PC-9 (cell line): Measurements from ENCODE around the gene SRM. TPM values are rescaled to one million over a fixed set of nuclear protein-coding genes. Genes with fewer than 3 reads are reported as not detected.

Experiments
- BruUV-seq: library from RNA; stranded (reverse); fragments of 400-500 nt; replicated peaks from 2 replicates; lab custom pipeline; 2021; lab: Mats Ljungman, UMichigan
- CTCF ChIA-PET: fragments of 300-600 bp; sonication (Branson Sonifier 250); formaldehyde crosslinking; loops from one replicate; lab custom pipeline; 2022; ENCODE audit warnings: antibody characterized with exemption; lab: Charles Lee
- POLR2A ChIA-PET: fragments of 300-600 bp; sonication (Branson Sonifier 250); formaldehyde crosslinking; loops from one replicate; lab custom pipeline; 2022; ENCODE audit warnings: antibody characterized with exemption; ENCODE audit not compliant: unreplicated experiment; lab: Charles Lee
- DNase-seq, 2 experiments: peaks; one replicate each; pipeline versions ENCODE4 v3.0.0 to v3.0.0-alpha.2; 2015 to 2022; ENCODE audit warnings: mixed read lengths in 1 of 2
- H2AFZ ChIP-seq: fragments of 200-600 bp; sonication (generic); 2 replicates; pipeline ENCODE4 v1.8.1; 2017; ENCODE audit warnings: antibody characterized with exemption
- H3F3A ChIP-seq: fragments of 200-600 bp; sonication (generic); 2 replicates; pipeline ENCODE4 v1.8.1; 2017; ENCODE audit warnings: antibody characterized with exemption, mild to moderate bottlenecking, low read depth; ENCODE audit not compliant: insufficient read depth
- H3K27ac ChIP-seq: fragments of 200-600 bp; sonication (generic); 2 replicates; pipeline ENCODE4 v1.6.1; 2016; ENCODE audit warnings: mixed run types
- H3K27me3 ChIP-seq: fragments of 200-600 bp; sonication (generic); 2 replicates; pipeline ENCODE4 v1.6.1; 2016; ENCODE audit warnings: low read depth, mixed run types; ENCODE audit not compliant: insufficient read depth
- H3K36me3 ChIP-seq: fragments of 200-600 bp; sonication (generic); 2 replicates; pipeline ENCODE4 v1.6.1; 2016; ENCODE audit warnings: low read depth, mixed run types
- H3K4me1 ChIP-seq: fragments of 200-600 bp; sonication (generic); replicated peaks from 2 replicates; pipeline ENCODE4 v1.6.1; 2016; ENCODE audit warnings: mixed run types; ENCODE audit not compliant: insufficient read depth
- H3K4me2 ChIP-seq: fragments of 200-600 bp; sonication (generic); 2 replicates; pipeline ENCODE4 v1.6.1; 2017; ENCODE audit warnings: mixed run types
- H3K4me3 ChIP-seq: fragments of 200-600 bp; sonication (generic); 2 replicates; pipeline ENCODE4 v1.6.1; 2016; ENCODE audit warnings: mixed run types
- H3K79me2 ChIP-seq: fragments of 200-600 bp; sonication (generic); 2 replicates; pipeline ENCODE4 v1.6.1; 2017; ENCODE audit warnings: low read depth, mixed run types
- H3K9me2 ChIP-seq: fragments of 200-600 bp; sonication (generic); 2 replicates; pipeline ENCODE4 v1.8.1; 2017; ENCODE audit warnings: mild to moderate bottlenecking; ENCODE audit not compliant: insufficient read depth
- H3K9me3 ChIP-seq: fragments of 200-600 bp; sonication (generic); 2 replicates; pipeline ENCODE4 v1.8.1; 2016; ENCODE audit warnings: low read depth; ENCODE audit not compliant: insufficient read depth
- H4K20me1 ChIP-seq: fragments of 200-600 bp; sonication (generic); 2 replicates; pipeline ENCODE4 v1.8.1; 2017; ENCODE audit not compliant: insufficient read depth
- EZH2 ChIP-seq: fragments of 200-600 bp; sonication (generic); IDR thresholded peaks from 2 replicates; pipeline ENCODE4 v1.8.0; 2017; ENCODE audit warnings: antibody characterized with exemption, low read depth
- intact Hi-C: fragments of 100-400 bp; cut with micrococcal nuclease; formaldehyde crosslinking; loops from one replicate; pipeline ENCODE4 v1.10.0; 2022; ENCODE audit not compliant: unreplicated experiment
- total RNA-seq: library from RNA; stranded (reverse); gene quantifications from 2 replicates; pipeline ENCODE4 v1.2.3, GENCODE V29; 2021
- TF ChIP-seq, protein P1 (sequence below): fragments of 200-600 bp; sonication (generic); conservative IDR thresholded peaks from 2 replicates; pipeline ENCODE4 v1.6.1; 2017; ENCODE audit warnings: mixed run types, antibody characterized with exemption, mild to moderate bottlenecking, moderate library complexity

The SRM gene
- total RNA-seq, 1 experiment from 2014 or later = 50.3 TPM

DNA sequence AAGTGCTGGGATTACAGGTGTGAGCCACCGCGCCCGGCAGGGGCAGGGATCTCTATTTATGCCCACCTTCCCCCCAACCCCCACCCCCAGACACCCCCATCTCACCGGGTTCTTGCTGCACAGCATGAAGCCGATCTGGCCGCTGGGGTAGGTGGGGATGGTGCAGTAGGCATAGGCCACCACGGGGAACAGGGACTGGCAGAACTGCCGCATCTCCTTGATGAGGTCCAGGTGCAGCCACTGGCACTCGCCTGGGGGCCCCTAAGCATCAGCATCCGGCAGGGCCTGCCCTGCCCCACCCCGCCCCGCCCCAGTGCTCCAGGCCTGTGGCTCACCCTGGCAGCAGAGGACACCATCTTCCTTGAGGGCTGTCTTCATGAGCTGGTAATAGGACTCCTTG is 4.1 kb downstream of the SRM start:
- ChIA-PET CTCF (no interaction called here), POLR2A (no interaction called here)
- no peak for TF ChIP-seq EZH2
- TF ChIP-seq, protein P1, sequence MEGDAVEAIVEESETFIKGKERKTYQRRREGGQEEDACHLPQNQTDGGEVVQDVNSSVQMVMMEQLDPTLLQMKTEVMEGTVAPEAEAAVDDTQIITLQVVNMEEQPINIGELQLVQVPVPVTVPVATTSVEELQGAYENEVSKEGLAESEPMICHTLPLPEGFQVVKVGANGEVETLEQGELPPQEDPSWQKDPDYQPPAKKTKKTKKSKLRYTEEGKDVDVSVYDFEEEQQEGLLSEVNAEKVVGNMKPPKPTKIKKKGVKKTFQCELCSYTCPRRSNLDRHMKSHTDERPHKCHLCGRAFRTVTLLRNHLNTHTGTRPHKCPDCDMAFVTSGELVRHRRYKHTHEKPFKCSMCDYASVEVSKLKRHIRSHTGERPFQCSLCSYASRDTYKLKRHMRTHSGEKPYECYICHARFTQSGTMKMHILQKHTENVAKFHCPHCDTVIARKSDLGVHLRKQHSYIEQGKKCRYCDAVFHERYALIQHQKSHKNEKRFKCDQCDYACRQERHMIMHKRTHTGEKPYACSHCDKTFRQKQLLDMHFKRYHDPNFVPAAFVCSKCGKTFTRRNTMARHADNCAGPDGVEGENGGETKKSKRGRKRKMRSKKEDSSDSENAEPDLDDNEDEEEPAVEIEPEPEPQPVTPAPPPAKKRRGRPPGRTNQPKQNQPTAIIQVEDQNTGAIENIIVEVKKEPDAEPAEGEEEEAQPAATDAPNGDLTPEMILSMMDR = no peak
- no peaks in the 10 kb centered on the region for H3K9me2 ChIP-seq
- H3K36me3 ChIP-seq = no peaks in the 10 kb centered on the region
- intact Hi-C loops = no loop called here
- H4K20me1 ChIP-seq = no peaks in the 10 kb centered on the region
- no peak for DNase-seq
- H3K4me2 ChIP-seq = no peak overlapping the region
- no peaks in the 10 kb centered on the region for H3K9me3 ChIP-seq
- H3K4me1 ChIP-seq = no peaks in the 10 kb centered on the region
- no TSS peak for BruUV-seq
- no peaks in the 10 kb centered on the region for H3K27me3 ChIP-seq
- no peak overlapping the region for H3K4me3 ChIP-seq
- no peak overlapping the region for H3K27ac ChIP-seq
- H3F3A ChIP-seq = no peaks in the 10 kb centered on the region
- H2AFZ ChIP-seq = no peak overlapping the region
- H3K79me2 ChIP-seq = peaks cover 11% of the 10 kb centered on the region

DNA sequence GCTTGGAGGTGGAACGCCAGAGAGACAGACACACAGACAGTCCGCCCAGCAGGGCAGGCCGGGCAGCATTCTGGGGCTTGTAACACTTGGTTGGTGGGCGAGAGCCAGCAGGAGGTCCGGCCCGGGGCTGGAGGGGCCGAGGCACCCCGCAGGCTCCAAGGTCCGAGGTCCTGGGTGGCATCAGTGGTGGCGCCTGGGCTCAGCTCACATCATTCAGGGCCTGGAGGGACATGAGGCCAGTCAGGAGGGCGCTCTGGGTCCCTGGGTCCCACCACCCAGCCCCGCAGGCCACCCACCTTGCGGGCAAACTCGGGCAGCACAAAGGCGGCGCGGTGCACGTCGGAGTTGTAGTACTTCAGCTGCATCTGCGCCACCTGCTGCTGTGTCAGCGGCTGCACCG is 5.2 kb downstream of the SRM start:
- no peaks in the 10 kb centered on the region for H4K20me1 ChIP-seq
- ChIA-PET POLR2A (no interaction called here), CTCF (no interaction called here)

GRCh38 chr1:11054181-11054580 is 5.6 kb downstream of the SRM start:
- no peaks in the 10 kb centered on the region for H3K27me3 ChIP-seq
- H2AFZ ChIP-seq = no peak overlapping the region
- DNase-seq = no peak
- no peaks in the 10 kb centered on the region for H3K9me2 ChIP-seq
- H4K20me1 ChIP-seq = no peaks in the 10 kb centered on the region
- H3K9me3 ChIP-seq = no peaks in the 10 kb centered on the region
- no peak overlapping the region for H3K4me2 ChIP-seq
- intact Hi-C loops = no loop called here
- no peaks in the 10 kb centered on the region for H3F3A ChIP-seq
- no peaks in the 10 kb centered on the region for H3K4me1 ChIP-seq
- H3K36me3 ChIP-seq = no peaks in the 10 kb centered on the region
- ChIA-PET POLR2A (no interaction called here), CTCF (no interaction called here)
- peaks cover 7% of the 10 kb centered on the region for H3K79me2 ChIP-seq
- no peak overlapping the region for H3K4me3 ChIP-seq
- no TSS peak for BruUV-seq
- no peak overlapping the region for H3K27ac ChIP-seq
- no peak for TF ChIP-seq EZH2
- TF ChIP-seq, protein P1 = no peak

More for the DNA sequence above, 5.2 kb downstream of the SRM start:
- H3K4me1 ChIP-seq = no peaks in the 10 kb centered on the region
- no peaks in the 10 kb centered on the region for H3K36me3 ChIP-seq
- no peaks in the 10 kb centered on the region for H3F3A ChIP-seq
- no peak for TF ChIP-seq EZH2
- TF ChIP-seq, protein P1 = no peak
- no peak overlapping the region for H3K4me3 ChIP-seq
- H3K79me2 ChIP-seq = peaks cover 11% of the 10 kb centered on the region
- no peak overlapping the region for H3K4me2 ChIP-seq
- H3K9me2 ChIP-seq = no peaks in the 10 kb centered on the region
- H3K27ac ChIP-seq = no peak overlapping the region
- no TSS peak for BruUV-seq
- intact Hi-C loops = no loop called here
- H2AFZ ChIP-seq = no peak overlapping the region
- H3K9me3 ChIP-seq = no peaks in the 10 kb centered on the region
- DNase-seq = no peak
- no peaks in the 10 kb centered on the region for H3K27me3 ChIP-seq
